Neural progenitor cell (in vitro differentiated cells): ENCODE results near the gene ZBTB20.

Experiments used
- EZH2 ChIP-seq: fragments of 200-600 bp; sonication (generic); IDR thresholded peaks from 2 replicates; pipeline ENCODE4 v1.6.1; 2017; ENCODE audit warnings: antibody characterized with exemption, mild to moderate bottlenecking, moderate library complexity
- EZH2phosphoT487 ChIP-seq: fragments of 200-600 bp; sonication (generic); IDR thresholded peaks from 2 replicates; pipeline ENCODE4 v1.6.1; 2017; ENCODE audit warnings: antibody characterized with exemption
- TF ChIP-seq, protein P1 (sequence below): fragments of 200-600 bp; sonication (generic); IDR thresholded peaks from 2 replicates; pipeline ENCODE4 v1.5.1; 2017; ENCODE audit warnings: antibody characterized with exemption, mild to moderate bottlenecking

DNA sequence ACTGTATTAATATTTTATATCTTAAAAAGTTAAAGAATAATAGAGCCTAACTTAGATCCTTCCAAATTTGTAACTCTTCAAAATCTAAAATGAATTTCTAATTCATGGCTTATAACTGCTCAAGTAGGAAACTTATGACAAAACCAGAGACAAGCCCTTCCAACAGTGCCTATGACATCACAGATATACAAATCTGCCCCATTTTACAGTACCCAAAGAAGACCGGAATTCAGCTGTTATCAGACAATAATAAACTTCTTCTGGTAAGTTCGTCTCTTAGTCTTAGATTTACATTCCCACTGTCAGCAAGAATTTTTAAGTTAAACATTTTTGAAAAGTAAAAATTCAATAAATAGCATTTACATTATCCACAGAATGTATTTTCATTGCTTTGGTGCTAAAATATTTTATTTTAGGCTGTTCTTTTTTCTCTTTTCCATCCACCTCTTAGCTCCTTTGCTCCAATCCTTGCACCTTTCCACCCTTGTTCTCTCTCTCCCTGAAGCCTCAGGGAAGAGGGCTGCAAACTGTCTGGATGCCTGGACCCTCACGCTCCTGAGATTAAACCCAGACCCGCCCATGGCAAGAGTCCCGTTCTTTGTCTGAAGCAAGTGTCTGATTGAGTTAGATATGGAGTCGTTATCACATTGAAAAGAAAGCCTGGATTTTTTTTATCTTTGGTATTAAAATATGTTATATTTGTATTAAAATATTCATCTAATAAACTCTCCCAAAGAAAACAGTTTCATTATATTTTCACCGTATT is 312.7 kb downstream of the ZBTB20 start:
- TF ChIP-seq, protein P1, sequence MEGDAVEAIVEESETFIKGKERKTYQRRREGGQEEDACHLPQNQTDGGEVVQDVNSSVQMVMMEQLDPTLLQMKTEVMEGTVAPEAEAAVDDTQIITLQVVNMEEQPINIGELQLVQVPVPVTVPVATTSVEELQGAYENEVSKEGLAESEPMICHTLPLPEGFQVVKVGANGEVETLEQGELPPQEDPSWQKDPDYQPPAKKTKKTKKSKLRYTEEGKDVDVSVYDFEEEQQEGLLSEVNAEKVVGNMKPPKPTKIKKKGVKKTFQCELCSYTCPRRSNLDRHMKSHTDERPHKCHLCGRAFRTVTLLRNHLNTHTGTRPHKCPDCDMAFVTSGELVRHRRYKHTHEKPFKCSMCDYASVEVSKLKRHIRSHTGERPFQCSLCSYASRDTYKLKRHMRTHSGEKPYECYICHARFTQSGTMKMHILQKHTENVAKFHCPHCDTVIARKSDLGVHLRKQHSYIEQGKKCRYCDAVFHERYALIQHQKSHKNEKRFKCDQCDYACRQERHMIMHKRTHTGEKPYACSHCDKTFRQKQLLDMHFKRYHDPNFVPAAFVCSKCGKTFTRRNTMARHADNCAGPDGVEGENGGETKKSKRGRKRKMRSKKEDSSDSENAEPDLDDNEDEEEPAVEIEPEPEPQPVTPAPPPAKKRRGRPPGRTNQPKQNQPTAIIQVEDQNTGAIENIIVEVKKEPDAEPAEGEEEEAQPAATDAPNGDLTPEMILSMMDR: no peak
- TF ChIP-seq EZH2phosphoT487 (no peak), EZH2 (no peak)
